ENCODE measurements around the gene DHRS12. TPM values are rescaled to one million over a fixed set of nuclear protein-coding genes. Genes with fewer than 3 reads are reported as not detected.

DHRS12 gene
- total RNA-seq, 1 donor from 2014 or later: 12.5 TPM

DNA sequence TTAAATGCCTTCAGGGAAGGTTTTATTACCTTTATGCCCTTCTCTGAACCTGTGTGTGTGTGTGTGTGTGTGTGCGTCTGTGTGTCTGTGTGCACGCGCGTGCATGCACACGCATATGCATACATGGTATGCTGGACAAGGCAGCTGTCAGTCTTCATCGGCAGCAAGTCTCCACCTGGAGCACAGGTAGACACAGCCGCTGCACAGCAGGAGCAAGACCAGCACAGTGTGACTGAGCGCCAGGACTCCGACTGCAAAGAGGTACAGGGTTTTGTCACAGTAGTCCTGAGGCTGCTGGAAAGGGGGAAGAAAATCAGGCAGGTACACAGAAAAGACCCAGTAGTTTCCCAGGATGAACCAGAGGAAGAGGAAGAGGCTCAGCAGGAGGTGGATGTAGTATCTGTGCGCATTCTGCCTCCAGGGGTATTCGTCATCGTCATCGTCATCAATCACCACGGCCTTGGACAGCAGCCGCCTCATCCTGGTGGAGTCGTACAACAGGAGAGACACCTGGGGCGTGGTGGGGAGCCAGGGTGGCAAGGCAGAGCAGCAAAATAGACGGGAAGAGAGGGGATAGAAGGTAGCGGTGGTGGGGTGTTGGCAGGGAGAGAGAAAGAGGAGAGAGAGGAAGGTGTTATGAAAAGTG lies 12.8 kb upstream of the DHRS12 start:
- TF ChIP-seq POLR2AphosphoS5 (IDR thresholded peaks at IDR 0.05; ENCODE audit: insufficient read depth in 1 of 2, low read depth in 1 of 2) (no peak), POLR2A (IDR thresholded peaks at IDR 0.05) (no peak)
- TF ChIP-seq, protein P1, sequence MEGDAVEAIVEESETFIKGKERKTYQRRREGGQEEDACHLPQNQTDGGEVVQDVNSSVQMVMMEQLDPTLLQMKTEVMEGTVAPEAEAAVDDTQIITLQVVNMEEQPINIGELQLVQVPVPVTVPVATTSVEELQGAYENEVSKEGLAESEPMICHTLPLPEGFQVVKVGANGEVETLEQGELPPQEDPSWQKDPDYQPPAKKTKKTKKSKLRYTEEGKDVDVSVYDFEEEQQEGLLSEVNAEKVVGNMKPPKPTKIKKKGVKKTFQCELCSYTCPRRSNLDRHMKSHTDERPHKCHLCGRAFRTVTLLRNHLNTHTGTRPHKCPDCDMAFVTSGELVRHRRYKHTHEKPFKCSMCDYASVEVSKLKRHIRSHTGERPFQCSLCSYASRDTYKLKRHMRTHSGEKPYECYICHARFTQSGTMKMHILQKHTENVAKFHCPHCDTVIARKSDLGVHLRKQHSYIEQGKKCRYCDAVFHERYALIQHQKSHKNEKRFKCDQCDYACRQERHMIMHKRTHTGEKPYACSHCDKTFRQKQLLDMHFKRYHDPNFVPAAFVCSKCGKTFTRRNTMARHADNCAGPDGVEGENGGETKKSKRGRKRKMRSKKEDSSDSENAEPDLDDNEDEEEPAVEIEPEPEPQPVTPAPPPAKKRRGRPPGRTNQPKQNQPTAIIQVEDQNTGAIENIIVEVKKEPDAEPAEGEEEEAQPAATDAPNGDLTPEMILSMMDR (IDR thresholded peaks at IDR 0.05): no peak

DNA sequence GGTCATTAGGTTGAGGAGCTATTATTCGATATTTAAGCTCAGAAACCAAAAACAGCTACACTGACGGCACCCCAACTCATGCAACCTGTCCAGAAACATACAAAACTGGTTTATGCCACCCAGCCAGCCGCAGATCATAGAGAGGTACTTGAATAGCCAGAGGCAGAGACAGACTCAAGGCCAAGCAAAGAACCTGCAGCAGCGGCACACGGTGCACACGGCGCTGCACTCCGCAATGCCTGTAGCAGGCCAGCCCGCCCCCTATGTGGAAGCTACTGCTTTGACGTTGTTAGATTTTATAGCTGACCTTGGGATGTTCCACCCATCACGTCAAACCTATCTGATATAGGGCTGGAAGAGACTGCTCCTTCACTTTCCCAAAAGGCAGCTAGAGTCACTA lies 11.9 kb upstream of the DHRS12 start:
- H3K36me3 ChIP-seq: no peaks in the 10 kb centered on the region
- no peak overlapping the region for H3K4me3 ChIP-seq
- DNase-seq (ENCODE audit: extremely low spot score in 2 of 2): no peak
- no peaks in the 10 kb centered on the region for H3K9me3 ChIP-seq
- intact Hi-C loops (cut with DNase I): loop anchor here (10.0 kb wide), 1 partner anchor 309 kb away; the partner anchor contains the start of gene NEK5
- peaks cover 22% of the 10 kb centered on the region for H3K4me1 ChIP-seq
- TF ChIP-seq POLR2AphosphoS5 (IDR thresholded peaks at IDR 0.05; ENCODE audit: insufficient read depth in 1 of 2, low read depth in 1 of 2): no peak
- TF ChIP-seq, protein P1 (IDR thresholded peaks at IDR 0.05): no peak
- no peak for TF ChIP-seq POLR2A (IDR thresholded peaks at IDR 0.05)
- no peaks in the 10 kb centered on the region for H3K27me3 ChIP-seq
- H3K27ac ChIP-seq: no peak overlapping the region

More for the DNA sequence above, 12.8 kb upstream of the DHRS12 start:
- no peak for DNase-seq (ENCODE audit: extremely low spot score in 2 of 2)
- Histone ChIP-seq H3K36me3 (no peaks in the 10 kb centered on the region), H3K4me3 (no peak overlapping the region), H3K27ac (no peak overlapping the region), H3K27me3 (no peaks in the 10 kb centered on the region), H3K4me1 (peaks cover 22% of the 10 kb centered on the region), H3K9me3 (no peaks in the 10 kb centered on the region)
- intact Hi-C loops (cut with DNase I): loop anchor here (10.0 kb wide), 1 partner anchor 308 kb away; the partner anchor contains the start of gene NEK5

DNA sequence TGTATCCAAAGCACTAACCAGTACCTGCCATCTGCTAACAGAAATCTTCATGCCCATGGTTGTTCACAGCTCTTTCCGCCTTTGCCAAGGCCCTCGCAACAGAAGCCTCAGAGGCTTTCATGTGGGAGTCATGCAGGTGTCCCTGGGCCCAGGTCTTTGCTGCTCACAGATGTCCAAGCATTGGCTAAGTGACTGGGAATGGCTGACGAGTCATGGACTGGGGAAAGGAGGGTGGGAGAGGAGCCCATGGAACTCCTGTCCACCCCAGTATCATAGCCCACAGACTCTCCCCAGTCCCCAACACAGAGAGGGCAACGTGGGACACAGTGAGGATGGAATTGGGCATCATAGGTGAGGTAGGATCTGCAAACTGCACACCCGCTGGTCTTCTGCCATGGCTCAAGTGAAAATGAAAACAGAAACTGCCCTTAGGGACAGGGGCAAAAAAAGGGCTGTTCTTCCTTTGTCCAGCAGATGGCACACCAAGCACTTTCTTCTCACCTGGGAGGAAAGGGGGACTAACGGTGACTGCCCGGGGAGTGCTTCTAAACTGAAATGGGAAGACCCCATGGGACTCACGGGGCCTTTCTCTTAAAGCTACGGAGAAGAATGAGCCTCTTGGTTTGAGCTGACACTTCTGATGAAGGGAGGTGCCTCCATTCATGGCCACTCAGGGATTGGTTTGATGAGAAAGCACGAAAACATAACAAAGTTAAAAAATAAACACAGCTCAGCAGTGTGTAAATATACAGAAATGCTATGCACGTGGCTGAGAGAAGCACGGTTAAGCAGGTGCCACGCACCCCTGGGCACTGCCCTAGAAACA lies 11.1 kb upstream of the DHRS12 start:
- H3K4me1 ChIP-seq: peaks cover 22% of the 10 kb centered on the region
- H3K27ac ChIP-seq: no peak overlapping the region
- TF ChIP-seq, protein P1 (IDR thresholded peaks at IDR 0.05): peak; percentile 67 to 82 (median 79)
- no peak for TF ChIP-seq POLR2A (IDR thresholded peaks at IDR 0.05)
- no peak for TF ChIP-seq POLR2AphosphoS5 (IDR thresholded peaks at IDR 0.05; ENCODE audit: insufficient read depth in 1 of 2, low read depth in 1 of 2)
- H3K4me3 ChIP-seq: peak overlapping the region in 1 of 2 donors; percentile 30
- DNase-seq (ENCODE audit: extremely low spot score in 2 of 2): no peak
- no peaks in the 10 kb centered on the region for H3K9me3 ChIP-seq
- intact Hi-C loops (cut with DNase I): loop anchor here (10.0 kb wide), 1 partner anchor 310 kb away; the partner anchor contains the start of gene NEK5
- H3K27me3 ChIP-seq: no peaks in the 10 kb centered on the region
- no peaks in the 10 kb centered on the region for H3K36me3 ChIP-seq

DNA sequence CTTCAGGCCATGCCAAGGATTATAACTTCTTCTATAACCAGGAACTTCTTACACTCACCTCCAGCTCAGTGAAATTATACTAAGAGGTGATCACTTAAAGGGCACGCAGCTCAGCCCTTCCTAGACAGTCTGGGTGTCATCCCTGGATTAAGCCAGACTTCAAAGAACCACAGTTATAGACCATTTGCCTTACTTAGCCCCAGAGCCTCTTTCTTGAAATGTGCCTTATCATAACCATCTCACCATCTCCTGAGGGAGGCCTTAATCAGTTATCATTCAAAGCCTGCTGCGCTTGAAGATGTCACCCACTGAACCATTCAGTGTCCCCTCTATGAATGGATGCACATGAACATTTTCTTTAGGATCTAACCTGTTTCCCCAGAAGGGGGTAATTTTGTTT lies 10.1 kb upstream of the DHRS12 start:
- Histone ChIP-seq H3K9me3 (no peaks in the 10 kb centered on the region), H3K36me3 (no peaks in the 10 kb centered on the region), H3K4me1 (peaks cover 19% of the 10 kb centered on the region), H3K4me3 (no peak overlapping the region), H3K27ac (no peak overlapping the region), H3K27me3 (no peaks in the 10 kb centered on the region)
- DNase-seq (ENCODE audit: extremely low spot score in 2 of 2): no peak
- intact Hi-C loops (cut with DNase I): loop anchor here (10.0 kb wide), 1 partner anchor 311 kb away; the partner anchor contains the start of gene NEK5
- TF ChIP-seq POLR2A (IDR thresholded peaks at IDR 0.05) (no peak), POLR2AphosphoS5 (IDR thresholded peaks at IDR 0.05; ENCODE audit: insufficient read depth in 1 of 2, low read depth in 1 of 2) (no peak)
- TF ChIP-seq, protein P1 (IDR thresholded peaks at IDR 0.05): no peak

Measured in vagina (tissue), 2 donors.